GM18519 (cell line): ENCODE measurements around the gene ABCG1.

Experiments used
- ATAC-seq: cut with Tn5 transposase; IDR thresholded peaks from one replicate; pipeline ENCODE4 v1.9.1; 2021; ENCODE audit warnings: mild to moderate bottlenecking, moderate library complexity; ENCODE audit not compliant: unreplicated experiment, low FRiP score

ABCG1 gene

GRCh38 chr21:42213082-42213774 is 5.7 kb upstream of the ABCG1 start:
- no peak for ATAC-seq

- no peak for ATAC-seq
These were observed 4.7 kb upstream of the ABCG1 start for GRCh38 chr21:42214081-42214750.

GRCh38 chr21:42214921-42215320 is 4.0 kb upstream of the ABCG1 start:
- ATAC-seq = no peak

GRCh38 chr21:42215942-42216725 is 2.8 kb upstream of the ABCG1 start:
- no peak for ATAC-seq

- no peak for ATAC-seq
These were observed 2.0 kb upstream of the ABCG1 start for GRCh38 chr21:42216726-42217572.

- ATAC-seq = no peak
These were observed 732 bp downstream of the ABCG1 start for GRCh38 chr21:42219606-42220137.

GRCh38 chr21:42220138-42220701 is 1.3 kb downstream of the ABCG1 start:
- ATAC-seq = no peak

GRCh38 chr21:42221581-42222345 is 2.8 kb downstream of the ABCG1 start:
- no peak for ATAC-seq

- ATAC-seq = no peak
These were observed 3.4 kb downstream of the ABCG1 start for GRCh38 chr21:42222386-42222785.

- ATAC-seq = no peak
These were observed 4.0 kb downstream of the ABCG1 start for GRCh38 chr21:42222821-42223390.

GRCh38 chr21:42223826-42224575 is 5.1 kb downstream of the ABCG1 start:
- ATAC-seq = no peak

- ATAC-seq = no peak
These were observed 6.1 kb downstream of the ABCG1 start for GRCh38 chr21:42225042-42225441.

GRCh38 chr21:42225571-42226155 is 6.7 kb downstream of the ABCG1 start:
- no peak for ATAC-seq

- ATAC-seq = no peak
These were observed 7.7 kb downstream of the ABCG1 start for GRCh38 chr21:42226626-42227025.

GRCh38 chr21:42227909-42228708 is 9.2 kb downstream of the ABCG1 start:
- peak; percentile 75 for ATAC-seq

- no peak for ATAC-seq
These were observed 9.8 kb downstream of the ABCG1 start for GRCh38 chr21:42228709-42229220.

GRCh38 chr21:42229676-42230075 is 10.7 kb downstream of the ABCG1 start:
- ATAC-seq = no peak
